Measurements from ENCODE around the gene COL27A1.

COL27A1 gene

DNA sequence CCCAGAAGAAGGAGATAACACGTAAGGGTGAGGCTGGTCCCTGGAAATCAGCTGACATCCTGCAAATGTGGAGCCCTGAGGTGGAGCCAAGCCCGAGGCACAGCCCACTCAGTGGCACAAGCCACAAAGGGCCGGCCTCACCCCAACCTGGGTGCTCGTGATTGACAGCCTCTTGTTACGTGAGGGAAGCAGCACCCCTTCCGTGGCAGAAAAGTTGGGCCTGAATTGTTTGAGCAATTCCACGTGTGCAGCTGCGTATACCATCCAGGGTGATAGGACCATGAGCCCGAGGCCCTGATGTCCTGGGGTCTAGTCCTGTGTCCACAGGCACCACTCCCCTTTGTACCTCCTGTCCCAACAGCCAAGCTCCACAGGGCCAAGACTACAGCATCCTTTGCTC, 179.2 kb downstream of the COL27A1 start:
- DNase-seq (ENCODE audit: low read depth), result no peak
- H3K4me3 ChIP-seq (replicated peaks; ENCODE audit: low read depth, low read length), result no peak overlapping the region
- TF ChIP-seq, protein P1, sequence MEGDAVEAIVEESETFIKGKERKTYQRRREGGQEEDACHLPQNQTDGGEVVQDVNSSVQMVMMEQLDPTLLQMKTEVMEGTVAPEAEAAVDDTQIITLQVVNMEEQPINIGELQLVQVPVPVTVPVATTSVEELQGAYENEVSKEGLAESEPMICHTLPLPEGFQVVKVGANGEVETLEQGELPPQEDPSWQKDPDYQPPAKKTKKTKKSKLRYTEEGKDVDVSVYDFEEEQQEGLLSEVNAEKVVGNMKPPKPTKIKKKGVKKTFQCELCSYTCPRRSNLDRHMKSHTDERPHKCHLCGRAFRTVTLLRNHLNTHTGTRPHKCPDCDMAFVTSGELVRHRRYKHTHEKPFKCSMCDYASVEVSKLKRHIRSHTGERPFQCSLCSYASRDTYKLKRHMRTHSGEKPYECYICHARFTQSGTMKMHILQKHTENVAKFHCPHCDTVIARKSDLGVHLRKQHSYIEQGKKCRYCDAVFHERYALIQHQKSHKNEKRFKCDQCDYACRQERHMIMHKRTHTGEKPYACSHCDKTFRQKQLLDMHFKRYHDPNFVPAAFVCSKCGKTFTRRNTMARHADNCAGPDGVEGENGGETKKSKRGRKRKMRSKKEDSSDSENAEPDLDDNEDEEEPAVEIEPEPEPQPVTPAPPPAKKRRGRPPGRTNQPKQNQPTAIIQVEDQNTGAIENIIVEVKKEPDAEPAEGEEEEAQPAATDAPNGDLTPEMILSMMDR (IDR thresholded peaks at IDR 0.05; ENCODE audit: low read length, missing control alignments), result no peak

- TF ChIP-seq, protein P1 (IDR thresholded peaks at IDR 0.05; ENCODE audit: low read length, missing control alignments), result no peak
- DNase-seq (ENCODE audit: low read depth), result no peak
Measured at GRCh38 chr9:114335745-114336144, 180.4 kb downstream of the COL27A1 start.

DNA sequence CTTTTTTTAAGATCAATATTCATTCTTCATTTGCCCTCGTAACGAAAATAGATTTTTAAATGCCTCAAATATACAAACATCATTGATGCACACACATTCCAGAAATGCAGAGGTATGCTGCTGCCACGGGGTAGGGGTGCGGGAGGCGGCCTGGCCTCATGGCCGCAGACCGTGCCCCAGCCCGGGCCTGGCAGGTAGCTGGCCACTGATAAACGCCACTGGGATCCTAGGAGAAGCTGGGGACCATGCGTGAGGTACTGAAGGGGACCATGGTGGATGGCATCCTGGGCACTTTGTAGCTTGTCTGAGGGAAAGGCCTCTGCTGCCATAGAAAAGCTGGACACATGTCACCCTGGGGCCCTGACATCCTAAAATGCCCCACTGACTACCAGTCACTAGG, 180.8 kb downstream of the COL27A1 start:
- no peak for DNase-seq (ENCODE audit: low read depth)
- TF ChIP-seq, protein P1 (IDR thresholded peaks at IDR 0.05; ENCODE audit: low read length, missing control alignments), result no peak
- no peak overlapping the region for H3K4me3 ChIP-seq (replicated peaks; ENCODE audit: low read depth, low read length)

More at GRCh38 chr9:114335745-114336144, 180.4 kb downstream of the COL27A1 start:
- no peak overlapping the region for H3K4me3 ChIP-seq (replicated peaks; ENCODE audit: low read depth, low read length)

DNA sequence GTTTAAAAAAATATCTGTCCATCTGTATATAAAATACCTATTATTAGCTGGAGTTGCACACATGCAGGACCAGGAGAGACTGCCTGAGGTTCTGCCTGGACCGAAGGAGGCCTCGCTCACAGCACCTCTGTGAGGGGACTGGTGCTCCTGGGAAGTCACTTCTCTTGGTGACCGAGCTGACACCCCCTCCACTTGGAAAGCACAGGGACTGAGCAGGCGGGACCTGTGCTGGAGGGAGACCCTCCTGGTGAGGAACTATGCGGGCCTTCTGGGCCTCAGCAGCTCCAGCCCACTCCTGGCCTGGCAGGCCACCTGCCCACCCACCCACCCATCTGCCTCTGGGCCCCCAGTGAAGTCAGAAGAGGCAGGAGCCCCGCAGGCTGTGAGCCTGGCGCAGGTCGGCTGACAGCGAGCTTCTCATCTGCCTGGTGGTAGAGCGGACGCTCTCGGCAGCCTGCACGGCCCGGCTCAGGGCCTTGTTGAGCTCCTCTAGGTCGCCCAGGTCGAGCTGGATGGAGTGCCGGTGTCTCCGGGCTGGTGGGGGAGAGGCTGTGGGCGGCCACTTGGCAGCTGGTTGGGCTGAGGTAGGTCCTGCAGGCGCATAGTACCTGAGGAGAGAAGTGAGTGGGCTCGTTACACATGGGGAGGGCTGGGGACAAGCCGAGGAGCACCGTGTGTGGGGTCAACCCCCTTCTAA, 181.5 kb downstream of the COL27A1 start:
- H3K4me3 ChIP-seq (replicated peaks; ENCODE audit: low read depth, low read length), result no peak overlapping the region
- DNase-seq (ENCODE audit: low read depth), result no peak
- TF ChIP-seq, protein P1 (IDR thresholded peaks at IDR 0.05; ENCODE audit: low read length, missing control alignments), result no peak

GRCh38 chr9:114338187-114338586, 182.8 kb downstream of the COL27A1 start:
- TF ChIP-seq, protein P1 (IDR thresholded peaks at IDR 0.05; ENCODE audit: low read length, missing control alignments), result no peak
- no peak overlapping the region for H3K4me3 ChIP-seq (replicated peaks; ENCODE audit: low read depth, low read length)
- no peak for DNase-seq (ENCODE audit: low read depth)

DNA sequence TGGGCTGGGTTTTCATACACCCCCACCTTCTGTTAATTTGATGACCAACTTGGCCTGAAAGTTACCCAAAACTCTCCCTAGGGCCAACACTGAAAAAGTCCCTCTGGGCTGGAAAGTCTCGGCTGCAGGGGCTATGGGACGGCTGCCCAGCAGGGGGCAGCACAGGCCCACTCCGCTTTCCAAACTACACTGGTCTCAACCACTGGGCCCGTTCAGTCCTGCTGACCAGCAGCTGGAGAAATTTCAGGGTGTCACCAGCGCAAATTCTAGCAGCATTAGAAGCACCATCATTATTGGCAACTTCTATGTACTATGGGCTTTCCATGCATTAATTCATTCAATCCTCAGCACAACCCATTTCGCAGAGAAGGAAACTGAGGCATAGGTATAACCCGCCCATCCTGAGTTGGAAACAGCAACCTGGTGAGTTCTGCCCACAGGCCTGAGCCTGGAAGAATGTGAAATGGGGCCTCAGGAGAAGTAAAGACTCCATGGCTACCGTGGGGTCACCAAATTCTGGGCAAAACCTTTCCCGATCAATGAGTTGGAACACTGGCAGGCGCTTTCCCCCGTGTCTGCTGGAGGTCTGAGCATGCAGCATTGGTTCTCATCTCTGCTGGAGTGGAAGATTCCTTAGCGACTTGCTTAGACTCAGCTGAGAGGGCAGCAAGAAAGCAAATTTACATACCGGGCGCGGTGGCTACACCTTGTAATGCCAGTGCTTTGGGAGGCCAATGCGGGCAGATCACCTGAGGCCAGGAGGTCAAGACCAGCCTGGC, 184.0 kb downstream of the COL27A1 start:
- TF ChIP-seq, protein P1 (IDR thresholded peaks at IDR 0.05; ENCODE audit: low read length, missing control alignments), result peak; percentile 94
- peak; percentile 65 for DNase-seq (ENCODE audit: low read depth)

More for the DNA sequence above, 184.0 kb downstream of the COL27A1 start:
- no peak overlapping the region for H3K4me3 ChIP-seq (replicated peaks; ENCODE audit: low read depth, low read length)
